H1 (cell line): ENCODE results near the gene ZNF496. TPM values are rescaled to one million over a fixed set of nuclear protein-coding genes. Genes with fewer than 3 reads are reported as not detected.

Experiments
- CTCF ChIA-PET: fragments of 300-600 bp; sonication (Branson Sonifier 250); formaldehyde crosslinking; loops from one replicate; lab custom pipeline; 2021; ENCODE audit not compliant: partially characterized antibody; lab: Charles Lee
- POLR2A ChIA-PET: fragments of 300-600 bp; sonication (Branson Sonifier 250); formaldehyde crosslinking; loops from one replicate; lab custom pipeline; 2021; ENCODE audit warnings: inconsistent platforms; ENCODE audit not compliant: partially characterized antibody; lab: Charles Lee
- DNase-seq, 2 experiments: peaks; one replicate each; pipeline versions ENCODE4 v3.0.0 to v3.0.0-alpha.2; 2010 to 2022; ENCODE audit warnings: low spot score in 2 of 2, low read depth in 1 of 2, mixed read lengths in 1 of 2
- FAIRE-seq: peaks from 2 replicates; lab custom pipeline; 2011; peaks lifted over from hg19 to GRCh38; lab: Jason Lieb, UNC
- H2AFZ ChIP-seq: 2 replicates; pipeline ENCODE4 v1.8.1; 2012; ENCODE audit warnings: low read length, inconsistent platforms
- H2AK5ac ChIP-seq: 2 replicates; pipeline ENCODE4 v1.6.1; 2013; ENCODE audit warnings: low read depth, low read length
- H2BK120ac ChIP-seq: replicated peaks from 2 replicates; pipeline ENCODE3; 2013; ENCODE audit warnings: low read depth, low read length, inconsistent platforms
- H2BK12ac ChIP-seq: 2 replicates; pipeline ENCODE4 v1.6.1; 2013; ENCODE audit warnings: low read depth, low read length
- H2BK15ac ChIP-seq: 2 replicates; pipeline ENCODE4 v1.6.1; 2013; ENCODE audit warnings: low read length
- H2BK20ac ChIP-seq: 2 replicates; pipeline ENCODE4 v1.6.1; 2013; ENCODE audit warnings: low read length
- H2BK5ac ChIP-seq: 2 replicates; pipeline ENCODE4 v1.6.1; 2013; ENCODE audit warnings: low read depth, low read length
- H3K14ac ChIP-seq: 2 replicates; pipeline ENCODE4 v1.6.1; 2013; ENCODE audit warnings: inconsistent platforms; ENCODE audit not compliant: insufficient read length
- H3K18ac ChIP-seq: 2 replicates; pipeline ENCODE4 v1.6.1; 2013; ENCODE audit warnings: low read length; ENCODE audit errors: extremely low read depth
- H3K23ac ChIP-seq: 2 replicates; pipeline ENCODE4 v1.6.1; 2013; ENCODE audit warnings: inconsistent platforms; ENCODE audit not compliant: insufficient read length
- H3K23me2 ChIP-seq: 2 replicates; pipeline ENCODE4 v1.6.1; 2013; ENCODE audit warnings: low read depth, low read length
- H3K27ac ChIP-seq: 2 replicates; pipeline ENCODE4 v1.6.1; 2011; ENCODE audit warnings: low read depth, low read length, inconsistent platforms
- H3K27me3 ChIP-seq, 4 experiments: replicated peaks in 1 of 4; 1 replicate in 1 of 4; 2 replicates in 3 of 4; pipeline versions ENCODE4 v1.6.1 to v1.8.1; 2011 to 2013; ENCODE audit warnings: low read length in 3 of 4, mild to moderate bottlenecking in 3 of 4, inconsistent platforms in 2 of 4, mixed read lengths in 2 of 4, moderate library complexity in 1 of 4; ENCODE audit not compliant: control insufficient read depth in 3 of 4, insufficient read depth in 3 of 4; ENCODE audit errors: extremely low read depth in 1 of 4
- H3K36me3 ChIP-seq, 4 experiments: 2 replicates each; pipeline versions ENCODE4 v1.6.1 to v1.8.1; 2011 to 2013; ENCODE audit warnings: mild to moderate bottlenecking in 4 of 4, low read length in 3 of 4, moderate library complexity in 2 of 4, control low read depth in 1 of 4, inconsistent platforms in 1 of 4; ENCODE audit not compliant: insufficient read depth in 4 of 4, control insufficient read depth in 2 of 4
- H3K4ac ChIP-seq: replicated peaks from 2 replicates; pipeline ENCODE3; 2013; ENCODE audit warnings: low read length, low read depth, mixed read lengths, inconsistent platforms; ENCODE audit not compliant: insufficient read length
- H3K4me1 ChIP-seq, 4 experiments: replicated peaks in 1 of 4; 1 replicate in 1 of 4; 2 replicates in 3 of 4; pipeline versions ENCODE4 v1.6.1 to v1.8.1; 2011 to 2013; ENCODE audit warnings: low read length in 3 of 4, inconsistent platforms in 2 of 4, mixed read lengths in 1 of 4; ENCODE audit not compliant: insufficient read depth in 4 of 4, control insufficient read depth in 3 of 4
- H3K4me2 ChIP-seq, 2 experiments: 2 replicates each; pipeline versions ENCODE4 v1.6.1 to v1.8.1; 2011 to 2013; ENCODE audit warnings: low read depth in 2 of 2, low read length in 2 of 2, control low read depth in 1 of 2, inconsistent platforms in 1 of 2, mild to moderate bottlenecking in 1 of 2; ENCODE audit not compliant: insufficient read depth in 1 of 2
- H3K4me3 ChIP-seq, 4 experiments: fragments of 200-600, 300-600 bp in 1 of 4; sonication (generic), shearing (Covaris generic), sonication (Bioruptor Twin) in 1 of 4; 2 replicates each; pipeline versions ENCODE4 v1.5.1 to v1.8.1; 2011 to 2016; ENCODE audit warnings: low read length in 4 of 4, low read depth in 3 of 4, control low read depth in 2 of 4, inconsistent platforms in 2 of 4, mild to moderate bottlenecking in 2 of 4, mixed read lengths in 1 of 4, moderate library complexity in 1 of 4; ENCODE audit not compliant: insufficient read depth in 2 of 4; ENCODE audit errors: extremely low read depth in 1 of 4
- H3K56ac ChIP-seq: replicated peaks from 2 replicates; pipeline ENCODE3; 2013; ENCODE audit warnings: low read depth, mild to moderate bottlenecking, mixed read lengths, low read length, inconsistent platforms; ENCODE audit not compliant: insufficient read length
- H3K79me1 ChIP-seq: 2 replicates; pipeline ENCODE4 v1.6.1; 2013; ENCODE audit warnings: low read depth, low read length, control low read depth
- H3K79me2 ChIP-seq, 2 experiments: 2 replicates each; pipeline versions ENCODE4 v1.6.1 to v1.8.1; 2012 to 2013; ENCODE audit warnings: low read length in 2 of 2, mild to moderate bottlenecking in 2 of 2, inconsistent platforms in 1 of 2; ENCODE audit not compliant: insufficient read depth in 2 of 2, control insufficient read depth in 1 of 2
- H3K9ac ChIP-seq, 4 experiments: replicated peaks in 1 of 4; 1 replicate in 1 of 4; 2 replicates in 3 of 4; pipeline versions ENCODE4 v1.6.1 to v1.8.1; 2011 to 2013; ENCODE audit warnings: low read depth in 3 of 4, low read length in 3 of 4, control low read depth in 2 of 4, mild to moderate bottlenecking in 2 of 4, moderate library complexity in 2 of 4, inconsistent platforms in 1 of 4; ENCODE audit errors: extremely low read depth in 1 of 4
- H3K9me3 ChIP-seq, 2 experiments: 2 replicates each; pipeline versions ENCODE4 v1.6.1 to v1.8.1; 2012 to 2013; ENCODE audit warnings: mild to moderate bottlenecking in 2 of 2, moderate library complexity in 2 of 2, control low read depth in 1 of 2, inconsistent platforms in 1 of 2, low read depth in 1 of 2, low read length in 1 of 2, mixed read lengths in 1 of 2; ENCODE audit not compliant: insufficient read depth in 2 of 2
- H4K20me1 ChIP-seq, 2 experiments: replicated peaks in 1 of 2; 2 replicates each; pipeline versions ENCODE3 to v1.8.1; 2011 to 2013; ENCODE audit warnings: inconsistent platforms in 2 of 2, low read length in 2 of 2, mild to moderate bottlenecking in 1 of 2; ENCODE audit not compliant: insufficient read depth in 2 of 2, control insufficient read depth in 1 of 2
- H4K5ac ChIP-seq: 2 replicates; pipeline ENCODE4 v1.6.1; 2013; ENCODE audit warnings: low read length, low read depth, mixed read lengths, inconsistent platforms; ENCODE audit not compliant: insufficient read length
- H4K8ac ChIP-seq: 2 replicates; pipeline ENCODE4 v1.8.0; 2013; ENCODE audit warnings: mild to moderate bottlenecking, moderate library complexity, low read length, inconsistent platforms; ENCODE audit not compliant: insufficient read depth; ENCODE audit errors: extremely low read depth
- H4K91ac ChIP-seq: replicated peaks from 2 replicates; pipeline ENCODE3; 2013; ENCODE audit warnings: low read length, mixed read lengths, inconsistent platforms; ENCODE audit not compliant: insufficient read length
- BACH1 ChIP-seq: IDR thresholded peaks from 2 replicates; pipeline ENCODE4 v1.6.1; 2012; ENCODE audit warnings: low read length, improper control_type of control experiment
- CTCF ChIP-seq, 3 experiments: IDR thresholded peaks; 1 replicate in 2 of 3; 2 replicates in 1 of 3; pipeline versions ENCODE4 v1.5.1 to v1.6.1; 2011; ENCODE audit warnings: low read length in 3 of 3, mild to moderate bottlenecking in 3 of 3, inconsistent platforms in 2 of 3, low read depth in 1 of 3, moderate library complexity in 1 of 3; ENCODE audit not compliant: insufficient read depth in 1 of 3; ENCODE audit errors: control extremely low read depth in 1 of 3
- WGBS, 2 experiments: shearing (Covaris generic) in 1 of 2; methylation state at CpG; one replicate each; pipeline versions ENCODE4 v1.1.6 to v1.1.7; 2013 to 2015; ENCODE audit warnings: low lambda C conversion rate in 2 of 2, mixed read lengths in 2 of 2, inconsistent platforms in 1 of 2, low coverage in 1 of 2, missing lambda C conversion rate in 1 of 2; ENCODE audit not compliant: insufficient replicate concordance in 2 of 2, insufficient coverage in 1 of 2, insufficient read length in 1 of 2; ENCODE audit errors: extremely low coverage in 1 of 2, missing lambda C conversion rate in 1 of 2; 5-methylcytosine and 5-hydroxymethylcytosine counted together
- polyA plus RNA-seq, 7 experiments: library from polyadenylated mRNA; depleted of rRNA in 3 of 7; stranded (reverse) in 5 of 7; unstranded in 2 of 7; fragments of >200 nt in 5 of 7; fragments of 200-250 nt in 2 of 7; gene quantifications; 1 replicate in 5 of 7; 2 replicates in 1 of 7; 4 replicates in 1 of 7; pipeline versions ENCODE4 v1.2.1 to v1.2.3, GENCODE V29; 2011 to 2013; ENCODE audit warnings: missing spikeins in 2 of 7, mixed read lengths in 2 of 7
- total RNA-seq: library from RNA; stranded (reverse); fragmentation: NEBNext Ultra II Directional; extraction: Animal tissue kit (Norgen Biotek cat#: 25700); gene quantifications from 2 replicates; pipeline ENCODE4 v1.2.1, GENCODE V29; 2021

ZNF496 gene
- total and polyA plus RNA-seq, 2 of the 8 experiments (the other 6 are each of a cell fraction or from before 2014, with no cell fraction given): 27.9 to 71.4 TPM

GRCh38 chr1:247343801-247344200, 12.1 kb upstream of the ZNF496 start:
- DNase-seq: no peak
- no peak overlapping the region for H3K4ac ChIP-seq
- H2BK20ac ChIP-seq: no peak overlapping the region
- H4K8ac ChIP-seq: no peak overlapping the region
- H2BK12ac ChIP-seq: no peak overlapping the region
- H2BK120ac ChIP-seq: no peak overlapping the region
- no peak overlapping the region for H4K5ac ChIP-seq
- no peak overlapping the region for H3K4me3 ChIP-seq
- POLR2A ChIA-PET: interaction anchor here (0.6 to 1.3 kb wide), 4 partner anchors 8 to 107 kb away, joined by 3 to 5 read pairs (median 4); partner anchors contain the start of gene ZNF496
- TF ChIP-seq CTCF (IDR thresholded peaks at IDR 0.05; ENCODE audit: control extremely low read depth in 1 of 3, insufficient read depth in 1 of 3, low read depth in 1 of 3, low read length in 3 of 3) (peak in 1 of 3 experiments; percentile 27; a peak in 1 of 4 replicates), BACH1 (no peak)
- no peak for FAIRE-seq
- no peak overlapping the region for H3K4me2 ChIP-seq
- H3K23ac ChIP-seq: no peak overlapping the region
- peaks cover 4 to 13% (median 7%) of the 10 kb centered on the region in 4 experiments; a peak in 7 of 8 replicates for H3K36me3 ChIP-seq
- no peak overlapping the region for H2AK5ac ChIP-seq
- no peak overlapping the region for H3K56ac ChIP-seq
- H2AFZ ChIP-seq: no peak overlapping the region
- H3K27ac ChIP-seq: no peak overlapping the region
- no peak overlapping the region for H4K91ac ChIP-seq
- no peak overlapping the region for H2BK15ac ChIP-seq
- H3K79me1 ChIP-seq: no peaks in the 10 kb centered on the region; the same call in 1 of the 2 replicates
- H3K9ac ChIP-seq: no peak overlapping the region
- peaks cover 0 to 12% of the 10 kb centered on the region in 2 experiments; a peak in 2 of 4 replicates for H3K79me2 ChIP-seq
- CTCF ChIA-PET: interaction anchor here (1.0 to 1.4 kb wide), 2 partner anchors 12 to 13 kb away, joined by 3 to 4 read pairs; no protein-coding TSS in a partner anchor
- H3K23me2 ChIP-seq: no peaks in the 10 kb centered on the region
- peaks cover 6 to 13% of the 10 kb centered on the region in 2 experiments for H4K20me1 ChIP-seq
- no peak overlapping the region for H3K14ac ChIP-seq
- 84% methylated on average over 1 of the region's 1 CpG; no CpG with 5 or more reads in 1 of the 2 experiments for WGBS, 2 experiments
- no peaks in the 10 kb centered on the region for H3K9me3 ChIP-seq
- no peak overlapping the region for H3K18ac ChIP-seq
- H2BK5ac ChIP-seq: no peak overlapping the region
- no peaks in the 10 kb centered on the region for H3K27me3 ChIP-seq
- no peaks in the 10 kb centered on the region; a peak in 1 of 7 replicates for H3K4me1 ChIP-seq
